HepG2 (cell line): ENCODE measurements around the gene FGF1.

Source experiments
- JUN ChIP-seq: sonication (generic); formaldehyde crosslinking; IDR thresholded peaks from 2 replicates; pipeline ENCODE4 v1.4.0; 2020; ENCODE audit warnings: mild to moderate bottlenecking, missing genetic modification reagents
- JUNB ChIP-seq: sonication (generic); formaldehyde crosslinking; IDR thresholded peaks from 2 replicates; pipeline ENCODE4 v1.8.0; 2022; ENCODE audit warnings: missing genetic modification reagents, mild to moderate bottlenecking, borderline replicate concordance
- MYNN ChIP-seq: sonication (generic); formaldehyde crosslinking; IDR thresholded peaks from 2 replicates; pipeline ENCODE4 v1.4.0; 2020; ENCODE audit warnings: mild to moderate bottlenecking, low read depth, missing genetic modification reagents
- POLR2AphosphoS5 ChIP-seq: IDR thresholded peaks from 2 replicates; pipeline ENCODE4 v1.6.1; 2012; ENCODE audit warnings: low read depth, low read length
- SOX6 ChIP-seq, 2 experiments: fragments of 450-650 bp in 1 of 2; sonication (generic) in 1 of 2; formaldehyde crosslinking in 1 of 2; IDR thresholded peaks; 2 replicates each; pipeline versions ENCODE4 v1.4.0 to v1.6.1; 2017 to 2020; ENCODE audit warnings: antibody characterized with exemption in 1 of 2, mild to moderate bottlenecking in 1 of 2, missing genetic modification reagents in 1 of 2
- SP1 ChIP-seq, 2 experiments: fragments of 450-650 bp in 1 of 2; sonication (generic) in 1 of 2; formaldehyde crosslinking in 1 of 2; IDR thresholded peaks; 2 replicates each; pipeline versions ENCODE4 v1.4.0 to v1.6.1; 2016 to 2020; ENCODE audit warnings: missing genetic modification reagents in 1 of 2
- SUZ12 ChIP-seq: fragments of 150-350 bp; IDR thresholded peaks from 2 replicates; pipeline ENCODE4 v1.6.1; 2014; ENCODE audit warnings: low read depth, low read length
- ZC3H4 ChIP-seq: sonication (generic); formaldehyde crosslinking; IDR thresholded peaks from 2 replicates; pipeline ENCODE4 v1.4.0; 2020; ENCODE audit warnings: missing genetic modification reagents, borderline replicate concordance
- ZNF253 ChIP-seq: sonication (generic); formaldehyde crosslinking; IDR thresholded peaks from 2 replicates; pipeline ENCODE4 v1.8.0; 2022; ENCODE audit warnings: mild to moderate bottlenecking, missing genetic modification reagents, borderline replicate concordance
- ZNF263 ChIP-seq: sonication (generic); formaldehyde crosslinking; IDR thresholded peaks from 2 replicates; pipeline ENCODE4 v1.4.0; 2020; ENCODE audit warnings: missing genetic modification reagents
- ZNF607 ChIP-seq: sonication (generic); formaldehyde crosslinking; IDR thresholded peaks from 2 replicates; pipeline ENCODE4 v1.5.1; 2020; ENCODE audit warnings: missing genetic modification reagents, mild to moderate bottlenecking, borderline replicate concordance
- TF ChIP-seq, protein P1 (sequence below): sonication (generic); formaldehyde crosslinking; IDR thresholded peaks from 2 replicates; pipeline ENCODE4 v1.4.0; 2020; ENCODE audit warnings: missing genetic modification reagents
- TF ChIP-seq, protein P2 (sequence below): sonication (generic); formaldehyde crosslinking; IDR thresholded peaks from 2 replicates; pipeline ENCODE4 v1.5.0; 2020; ENCODE audit warnings: mild to moderate bottlenecking, missing genetic modification reagents, moderate library complexity
- TF ChIP-seq, protein P3 (sequence below): sonication (generic); formaldehyde crosslinking; IDR thresholded peaks from 2 replicates; pipeline ENCODE4 v1.4.0; 2020; ENCODE audit warnings: missing genetic modification reagents, borderline replicate concordance

DNA sequence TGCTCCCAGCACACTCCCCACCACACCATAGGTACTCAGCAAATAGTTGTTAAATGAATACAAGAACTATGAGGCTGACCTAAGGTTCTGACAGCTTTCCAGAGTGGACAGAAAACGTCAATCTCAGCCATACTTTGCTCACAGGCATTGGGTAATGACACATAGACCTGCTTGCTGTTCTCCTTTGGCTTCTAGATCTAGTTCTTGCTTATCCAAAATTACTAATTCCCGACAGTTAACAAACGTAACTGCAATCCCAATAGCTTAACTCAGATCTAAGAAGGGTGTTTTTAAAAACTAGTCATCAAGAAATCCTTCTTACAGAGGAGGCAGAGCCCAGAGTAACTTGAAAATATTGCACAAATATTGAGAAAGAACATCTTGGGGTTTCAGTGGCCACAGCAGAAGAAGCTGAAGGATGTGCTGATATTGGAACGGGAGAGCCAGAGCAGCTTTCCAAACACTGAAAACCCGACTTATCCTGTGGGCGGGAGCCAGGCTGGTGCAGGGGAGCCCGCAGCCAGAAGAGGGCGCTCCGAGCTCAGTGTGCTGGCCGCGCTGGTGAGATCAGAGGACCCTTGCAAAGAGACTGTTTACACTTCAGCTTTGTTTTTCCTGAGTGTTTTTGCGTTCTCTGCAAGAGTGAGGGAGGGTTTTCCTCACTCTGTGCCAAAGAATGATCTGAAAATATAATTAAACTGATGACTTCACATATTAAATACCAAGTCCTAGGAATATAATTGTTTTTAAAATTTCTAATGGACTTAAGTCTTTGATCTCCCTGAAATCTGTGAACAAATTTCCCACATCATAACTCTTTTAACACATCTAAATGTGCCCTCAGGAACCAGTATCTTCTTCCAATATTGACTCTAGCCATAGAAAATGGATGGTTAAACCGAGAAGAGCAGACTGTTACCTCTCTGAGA, 30.3 kb downstream of the FGF1 start:
- TF ChIP-seq, protein P1, sequence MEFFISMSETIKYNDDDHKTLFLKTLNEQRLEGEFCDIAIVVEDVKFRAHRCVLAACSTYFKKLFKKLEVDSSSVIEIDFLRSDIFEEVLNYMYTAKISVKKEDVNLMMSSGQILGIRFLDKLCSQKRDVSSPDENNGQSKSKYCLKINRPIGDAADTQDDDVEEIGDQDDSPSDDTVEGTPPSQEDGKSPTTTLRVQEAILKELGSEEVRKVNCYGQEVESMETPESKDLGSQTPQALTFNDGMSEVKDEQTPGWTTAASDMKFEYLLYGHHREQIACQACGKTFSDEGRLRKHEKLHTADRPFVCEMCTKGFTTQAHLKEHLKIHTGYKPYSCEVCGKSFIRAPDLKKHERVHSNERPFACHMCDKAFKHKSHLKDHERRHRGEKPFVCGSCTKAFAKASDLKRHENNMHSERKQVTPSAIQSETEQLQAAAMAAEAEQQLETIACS (CRISPR knock-in tag): no peak
- TF ChIP-seq MYNN (CRISPR knock-in tag) (no peak), SP1 (IDR thresholded peaks at IDR 0.05) (no peak), SP1 (CRISPR knock-in tag; IDR thresholded peaks at IDR 0.05) (0 out of 2 replicates have a peak, but pooled peaks have one; percentile 43), JUNB (no peak), POLR2AphosphoS5 (no peak), SOX6 (IDR thresholded peaks at IDR 0.05) (no peak), SOX6 (CRISPR knock-in tag; IDR thresholded peaks at IDR 0.05) (peak; percentile 21; the same call in 1 of the 2 replicates), ZC3H4 (no peak), ZNF263 (CRISPR knock-in tag) (no peak), ZNF607 (CRISPR knock-in tag) (no peak), SUZ12 (no peak), JUN (CRISPR knock-in tag) (no peak), ZNF253 (CRISPR knock-in tag) (no peak)
- TF ChIP-seq, protein P2, sequence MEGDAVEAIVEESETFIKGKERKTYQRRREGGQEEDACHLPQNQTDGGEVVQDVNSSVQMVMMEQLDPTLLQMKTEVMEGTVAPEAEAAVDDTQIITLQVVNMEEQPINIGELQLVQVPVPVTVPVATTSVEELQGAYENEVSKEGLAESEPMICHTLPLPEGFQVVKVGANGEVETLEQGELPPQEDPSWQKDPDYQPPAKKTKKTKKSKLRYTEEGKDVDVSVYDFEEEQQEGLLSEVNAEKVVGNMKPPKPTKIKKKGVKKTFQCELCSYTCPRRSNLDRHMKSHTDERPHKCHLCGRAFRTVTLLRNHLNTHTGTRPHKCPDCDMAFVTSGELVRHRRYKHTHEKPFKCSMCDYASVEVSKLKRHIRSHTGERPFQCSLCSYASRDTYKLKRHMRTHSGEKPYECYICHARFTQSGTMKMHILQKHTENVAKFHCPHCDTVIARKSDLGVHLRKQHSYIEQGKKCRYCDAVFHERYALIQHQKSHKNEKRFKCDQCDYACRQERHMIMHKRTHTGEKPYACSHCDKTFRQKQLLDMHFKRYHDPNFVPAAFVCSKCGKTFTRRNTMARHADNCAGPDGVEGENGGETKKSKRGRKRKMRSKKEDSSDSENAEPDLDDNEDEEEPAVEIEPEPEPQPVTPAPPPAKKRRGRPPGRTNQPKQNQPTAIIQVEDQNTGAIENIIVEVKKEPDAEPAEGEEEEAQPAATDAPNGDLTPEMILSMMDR (CRISPR knock-in tag): peak; percentile 97
- TF ChIP-seq, protein P3, sequence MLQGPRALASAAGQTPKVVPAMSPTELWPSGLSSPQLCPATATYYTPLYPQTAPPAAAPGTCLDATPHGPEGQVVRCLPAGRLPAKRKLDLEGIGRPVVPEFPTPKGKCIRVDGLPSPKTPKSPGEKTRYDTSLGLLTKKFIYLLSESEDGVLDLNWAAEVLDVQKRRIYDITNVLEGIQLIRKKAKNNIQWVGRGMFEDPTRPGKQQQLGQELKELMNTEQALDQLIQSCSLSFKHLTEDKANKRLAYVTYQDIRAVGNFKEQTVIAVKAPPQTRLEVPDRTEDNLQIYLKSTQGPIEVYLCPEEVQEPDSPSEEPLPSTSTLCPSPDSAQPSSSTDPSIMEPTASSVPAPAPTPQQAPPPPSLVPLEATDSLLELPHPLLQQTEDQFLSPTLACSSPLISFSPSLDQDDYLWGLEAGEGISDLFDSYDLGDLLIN (CRISPR knock-in tag): no peak
